Skeletal muscle tissue (tissue), 4 donors: ENCODE data around the gene SLC25A22. TPM values are rescaled to one million over a fixed set of nuclear protein-coding genes. Genes with fewer than 3 reads are reported as not detected.
A peak's percentile ranks its signal among the peaks of the same experiment; 100 is the strongest.

Source experiments
- H3K27ac ChIP-seq: one replicate; pipeline ENCODE4 v1.7.0; 2013; ENCODE audit warnings: mild to moderate bottlenecking, low read depth, low read length, inconsistent platforms
- H3K27me3 ChIP-seq, 3 donors: one replicate each; pipeline ENCODE4 v1.7.0; 2013; ENCODE audit warnings: low read length in 3 of 3; ENCODE audit not compliant: control insufficient read depth in 3 of 3, insufficient read depth in 3 of 3
- H3K36me3 ChIP-seq, 3 donors: one replicate each; pipeline ENCODE4 v1.7.0; 2013; ENCODE audit warnings: low read length in 3 of 3; ENCODE audit not compliant: control insufficient read depth in 3 of 3, insufficient read depth in 3 of 3
- H3K4me1 ChIP-seq, 3 donors: one replicate each; pipeline ENCODE4 v1.7.0; 2013; ENCODE audit warnings: low read length in 3 of 3, mild to moderate bottlenecking in 3 of 3; ENCODE audit not compliant: control insufficient read depth in 3 of 3, insufficient read depth in 3 of 3
- H3K4me3 ChIP-seq, 3 donors: one replicate each; pipeline ENCODE4 v1.7.0; 2013; ENCODE audit warnings: low read length in 3 of 3
- H3K9ac ChIP-seq, 3 donors: one replicate each; pipeline ENCODE4 v1.7.0; 2013; ENCODE audit warnings: low read length in 3 of 3, mild to moderate bottlenecking in 3 of 3, moderate library complexity in 2 of 3, low read depth in 1 of 3
- H3K9me3 ChIP-seq, 3 donors: one replicate each; pipeline ENCODE4 v1.7.0; 2013; ENCODE audit warnings: low read length in 3 of 3; ENCODE audit not compliant: control insufficient read depth in 3 of 3
- total RNA-seq: library from RNA; depleted of rRNA; stranded (reverse); fragments of >200 nt; gene quantifications from one replicate; pipeline ENCODE4 v1.2.3, GENCODE V29; 2014
- donor health status: Osteomylitis.

Gene SLC25A22
- total RNA-seq, 1 donor from 2014 or later: 2.6 TPM

DNA sequence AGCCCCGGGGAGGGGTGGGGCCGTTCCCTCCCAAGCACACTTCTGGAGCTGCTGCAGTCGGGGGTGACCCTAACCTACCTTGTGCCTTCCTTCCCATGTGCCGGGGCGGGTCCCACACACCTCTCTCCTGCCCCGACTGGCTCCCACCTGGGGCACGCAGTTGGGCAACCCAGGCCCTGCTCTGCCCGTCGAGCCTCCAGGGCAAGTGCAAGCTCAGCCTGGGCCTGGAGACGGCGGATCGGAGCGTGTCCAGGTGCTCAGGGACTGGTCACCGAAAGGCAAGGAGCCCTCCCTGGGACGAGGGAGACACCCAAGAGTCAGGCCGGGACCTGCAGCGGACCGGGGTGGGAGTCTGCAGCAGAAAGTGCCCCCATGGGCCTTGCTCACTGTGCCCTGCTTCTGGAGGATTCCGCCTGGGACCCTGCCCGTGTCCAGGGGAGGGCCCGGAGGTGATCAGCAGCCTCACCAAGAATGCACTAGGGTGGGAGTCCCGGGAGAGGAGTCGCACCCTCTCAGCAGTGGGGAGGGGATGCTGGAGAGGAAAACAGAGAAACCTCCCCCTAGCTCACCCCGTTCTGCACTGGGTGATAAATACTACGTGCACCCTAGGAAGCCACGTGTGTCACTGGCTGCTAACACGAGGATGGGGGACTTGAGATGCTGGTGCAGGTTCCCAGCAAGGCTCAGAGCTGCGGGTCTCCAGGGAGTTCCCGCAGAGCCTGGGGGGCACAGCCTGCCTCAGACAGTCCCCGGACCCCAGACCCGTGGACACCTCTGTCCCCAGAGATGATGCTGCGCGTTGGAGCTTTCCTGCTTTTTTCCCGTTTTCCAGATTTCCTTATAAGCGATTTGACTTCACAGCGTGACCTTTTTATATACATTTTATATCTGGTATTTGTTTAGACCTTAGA lies 15.6 kb downstream of the SLC25A22 start:
- no peak overlapping the region for H3K27ac ChIP-seq

GRCh38 chr11:779955-780532 lies 18.0 kb downstream of the SLC25A22 start:
- peaks cover 8 to 10% (median 10%) of the 10 kb centered on the region in 3 donors for H3K36me3 ChIP-seq
- no peak overlapping the region for H3K4me3 ChIP-seq
- no peak overlapping the region for H3K27ac ChIP-seq
- H3K27me3 ChIP-seq: no peaks in the 10 kb centered on the region
- no peak overlapping the region for H3K9ac ChIP-seq
- peaks cover 34 to 39% (median 35%) of the 10 kb centered on the region in 3 donors for H3K4me1 ChIP-seq
- no peaks in the 10 kb centered on the region for H3K9me3 ChIP-seq

More for the DNA sequence above, 15.6 kb downstream of the SLC25A22 start:
- peaks cover 5 to 8% (median 7%) of the 10 kb centered on the region in 3 donors for H3K27me3 ChIP-seq
- peak overlapping the region in 1 of 3 donors; percentile 62 for H3K9ac ChIP-seq
- H3K36me3 ChIP-seq: peaks cover 8 to 10% (median 10%) of the 10 kb centered on the region in 3 donors
- no peaks in the 10 kb centered on the region for H3K9me3 ChIP-seq
- no peak overlapping the region for H3K4me3 ChIP-seq
- peaks cover 21 to 26% (median 21%) of the 10 kb centered on the region in 3 donors for H3K4me1 ChIP-seq

DNA sequence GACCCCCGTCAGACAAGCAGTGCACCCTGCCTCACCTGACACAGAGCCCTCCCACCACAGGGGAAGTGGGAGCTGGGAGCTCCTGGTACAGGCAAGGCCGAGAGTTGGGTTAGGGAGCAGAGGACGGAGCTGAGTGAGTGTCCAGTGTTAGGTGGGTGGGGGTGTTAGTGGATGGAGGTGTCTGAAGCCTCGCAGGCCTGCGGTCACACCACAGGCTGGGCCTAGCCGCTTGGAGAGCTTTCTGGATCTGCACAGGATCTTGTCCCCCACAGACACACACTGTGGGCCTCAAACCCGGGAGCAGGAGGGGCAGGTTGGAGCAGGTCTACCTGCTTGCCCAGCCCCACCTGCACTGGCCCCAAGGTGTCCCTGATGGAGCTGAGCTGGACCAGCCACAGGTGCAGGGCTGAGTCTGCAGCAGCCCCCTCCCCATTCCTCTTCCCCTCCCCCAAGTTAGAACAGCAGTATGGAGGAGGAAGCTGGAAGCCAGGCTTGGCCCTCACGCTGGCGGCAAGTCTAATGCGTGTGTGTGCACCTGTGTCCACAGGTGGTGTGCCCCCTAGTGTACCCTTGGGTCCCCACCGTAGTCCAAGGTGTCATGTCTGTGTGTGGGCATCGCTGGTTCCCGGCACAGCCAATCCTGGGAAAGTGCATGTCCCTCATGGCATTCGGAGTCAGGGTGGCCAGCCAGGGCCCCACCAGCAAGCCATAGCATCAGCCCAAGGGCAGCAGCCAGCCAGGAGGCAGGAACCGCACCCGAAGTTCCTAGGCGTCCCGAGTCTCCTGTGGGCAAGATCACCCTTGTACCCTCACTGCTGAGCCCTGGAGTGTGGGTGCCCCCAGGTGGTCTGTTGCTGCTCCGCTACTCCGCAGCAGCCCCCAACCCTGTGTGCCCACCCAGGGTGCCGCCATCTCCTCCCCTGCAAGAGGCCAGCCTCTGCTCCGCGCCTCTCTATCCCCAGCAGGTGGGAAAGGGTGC lies 18.8 kb downstream of the SLC25A22 start:
- Histone ChIP-seq H3K27ac (no peak overlapping the region), H3K4me3 (no peak overlapping the region), H3K36me3 (peaks cover 8 to 10% (median 10%) of the 10 kb centered on the region in 3 donors), H3K9ac (no peak overlapping the region), H3K9me3 (no peaks in the 10 kb centered on the region), H3K27me3 (no peaks in the 10 kb centered on the region), H3K4me1 (peaks cover 36 to 42% (median 37%) of the 10 kb centered on the region in 3 donors)

GRCh38 chr11:777288-778255 lies 20.5 kb downstream of the SLC25A22 start, which contains the start of gene GATD1:
TSS of gene GATD1 (minus strand) at chr11:777487. CDS start at chr11:777462, 25 bp downstream.
- H3K36me3 ChIP-seq: peaks cover 10 to 18% (median 10%) of the 10 kb centered on the region in 3 donors
- H3K27ac ChIP-seq: peak within 1 kb of the TSS; percentile 25
- H3K27me3 ChIP-seq: no peaks in the 10 kb centered on the region
- H3K4me1 ChIP-seq: peaks cover 22 to 31% (median 24%) of the 10 kb centered on the region in 3 donors
- peak within 1 kb of the TSS; percentile 82 to 90 (median 83) for H3K9ac ChIP-seq
- peak within 1 kb of the TSS; percentile 75 to 87 (median 86) for H3K4me3 ChIP-seq
- H3K9me3 ChIP-seq: no peaks in the 10 kb centered on the region

- no peaks in the 10 kb centered on the region for H3K27me3 ChIP-seq
- peaks cover 20 to 27% (median 23%) of the 10 kb centered on the region in 3 donors for H3K4me1 ChIP-seq
- no peak overlapping the region for H3K27ac ChIP-seq
- peak overlapping the region; percentile 75 to 87 (median 86) for H3K4me3 ChIP-seq
- H3K36me3 ChIP-seq: peaks cover 10 to 22% (median 10%) of the 10 kb centered on the region in 3 donors
- no peaks in the 10 kb centered on the region for H3K9me3 ChIP-seq
- peak overlapping the region; percentile 82 to 90 (median 83) for H3K9ac ChIP-seq
Observed at GRCh38 chr11:776561-777287, 21.4 kb downstream of the SLC25A22 start.

GRCh38 chr11:776263-776560 lies 21.9 kb downstream of the SLC25A22 start:
- H3K36me3 ChIP-seq: peaks cover 13 to 25% (median 13%) of the 10 kb centered on the region in 3 donors
- peaks cover 20 to 27% (median 23%) of the 10 kb centered on the region in 3 donors for H3K4me1 ChIP-seq
- H3K27me3 ChIP-seq: no peaks in the 10 kb centered on the region
- H3K27ac ChIP-seq: no peak overlapping the region
- H3K4me3 ChIP-seq: peak overlapping the region; percentile 75 to 86 (median 78)
- H3K9ac ChIP-seq: peak overlapping the region; percentile 68 to 85 (median 83)
- no peaks in the 10 kb centered on the region for H3K9me3 ChIP-seq

- no peak overlapping the region for H3K4me3 ChIP-seq
- H3K27ac ChIP-seq: no peak overlapping the region
- H3K4me1 ChIP-seq: peaks cover 20 to 27% (median 23%) of the 10 kb centered on the region in 3 donors
- no peaks in the 10 kb centered on the region for H3K9me3 ChIP-seq
- no peaks in the 10 kb centered on the region for H3K27me3 ChIP-seq
- H3K9ac ChIP-seq: peak overlapping the region in 1 of 3 donors; percentile 25
- peaks cover 16 to 32% (median 20%) of the 10 kb centered on the region in 3 donors for H3K36me3 ChIP-seq
Observed at GRCh38 chr11:774873-775592, 23.0 kb downstream of the SLC25A22 start.

GRCh38 chr11:773830-774229 lies 24.3 kb downstream of the SLC25A22 start:
- H3K9me3 ChIP-seq: no peaks in the 10 kb centered on the region
- H3K27ac ChIP-seq: no peak overlapping the region
- H3K4me3 ChIP-seq: no peak overlapping the region
- peaks cover 20 to 27% (median 21%) of the 10 kb centered on the region in 3 donors for H3K4me1 ChIP-seq
- H3K36me3 ChIP-seq: peaks cover 14 to 30% (median 18%) of the 10 kb centered on the region in 3 donors
- no peaks in the 10 kb centered on the region for H3K27me3 ChIP-seq
- H3K9ac ChIP-seq: no peak overlapping the region
